GM23248 (cell line): ENCODE results near the gene HSPA6.
"Not testable (repeated sequence)": the region's sequence is repeated elsewhere in the genome, so short reads cannot be mapped to it uniquely, and the experiment has no call there.

Experiments used
- EZH2 ChIP-seq: fragments of 200-600 bp; sonication (generic); IDR thresholded peaks from 2 replicates; pipeline ENCODE4 v1.6.1; 2018; ENCODE audit warnings: antibody characterized with exemption, mild to moderate bottlenecking; ENCODE audit not compliant: insufficient read depth, poor library complexity, severe bottlenecking
- EZH2phosphoT487 ChIP-seq: fragments of 200-600 bp; sonication (generic); IDR thresholded peaks from 2 replicates; pipeline ENCODE4 v1.6.1; 2018; ENCODE audit warnings: antibody characterized with exemption, moderate library complexity, mild to moderate bottlenecking, low read depth; ENCODE audit not compliant: insufficient read depth

GRCh38 chr1:161537068-161537669 is 12.8 kb downstream of the HSPA6 start:
- not testable (repeated sequence) for TF ChIP-seq EZH2, EZH2phosphoT487
